HepG2 (cell line): ENCODE data around the gene SYT8. TPM values are rescaled to one million over a fixed set of nuclear protein-coding genes. Genes with fewer than 3 reads are reported as not detected.

ENCODE experiments used
- ARNTL ChIP-seq: sonication (generic); formaldehyde crosslinking; IDR thresholded peaks from 2 replicates; pipeline ENCODE4 v1.4.0; 2020; ENCODE audit warnings: mild to moderate bottlenecking, missing genetic modification reagents
- ERF ChIP-seq: IDR thresholded peaks from 2 replicates; pipeline ENCODE4 v1.6.1; 2018; ENCODE audit warnings: missing biosample characterization, missing genetic modification reagents
- FOXJ3 ChIP-seq: sonication (generic); formaldehyde crosslinking; IDR thresholded peaks from 2 replicates; pipeline ENCODE4 v1.4.0; 2020; ENCODE audit warnings: missing genetic modification reagents, mild to moderate bottlenecking, borderline replicate concordance
- FOXP4 ChIP-seq: sonication (generic); formaldehyde crosslinking; IDR thresholded peaks from 2 replicates; pipeline ENCODE4 v1.4.0; 2020; ENCODE audit warnings: missing genetic modification reagents
- GABPB1 ChIP-seq: IDR thresholded peaks from 2 replicates; pipeline ENCODE4 v1.6.1; 2016; ENCODE audit warnings: mild to moderate bottlenecking, missing genetic modification reagents, moderate library complexity, missing compliant biosample characterization
- KDM2A ChIP-seq: sonication (generic); formaldehyde crosslinking; IDR thresholded peaks from 2 replicates; pipeline ENCODE4 v1.4.0; 2020; ENCODE audit warnings: low read depth, missing genetic modification reagents, borderline replicate concordance
- KLF6 ChIP-seq: IDR thresholded peaks from 2 replicates; pipeline ENCODE4 v1.8.0; 2016; ENCODE audit warnings: missing biosample characterization, missing genetic modification reagents
- MED1 ChIP-seq: sonication (generic); formaldehyde crosslinking; IDR thresholded peaks from 2 replicates; pipeline ENCODE4 v1.4.0; 2020; ENCODE audit warnings: missing genetic modification reagents
- PHB2 ChIP-seq: fragments of 450-650 bp; IDR thresholded peaks from 2 replicates; pipeline ENCODE4 v1.6.1; 2018; ENCODE audit not compliant: partially characterized antibody
- PREB ChIP-seq: sonication (generic); formaldehyde crosslinking; IDR thresholded peaks from 2 replicates; pipeline ENCODE4 v1.4.0; 2020; ENCODE audit warnings: missing genetic modification reagents
- SUZ12 ChIP-seq: fragments of 150-350 bp; IDR thresholded peaks from 2 replicates; pipeline ENCODE4 v1.6.1; 2014; ENCODE audit warnings: low read depth, low read length
- TFDP1 ChIP-seq: IDR thresholded peaks from 2 replicates; pipeline ENCODE4 v1.6.1; 2016; ENCODE audit warnings: missing compliant biosample characterization, missing genetic modification reagents, borderline replicate concordance
- TSC22D2 ChIP-seq: sonication (generic); formaldehyde crosslinking; IDR thresholded peaks from 2 replicates; pipeline ENCODE4 v1.5.1; 2020; ENCODE audit warnings: missing genetic modification reagents, mild to moderate bottlenecking, borderline replicate concordance
- ZBTB10 ChIP-seq: sonication (generic); formaldehyde crosslinking; IDR thresholded peaks from 2 replicates; pipeline ENCODE4 v1.4.0; 2020; ENCODE audit warnings: missing genetic modification reagents, borderline replicate concordance
- ZFP82 ChIP-seq: sonication (generic); formaldehyde crosslinking; IDR thresholded peaks from 2 replicates; pipeline ENCODE4 v1.5.1; 2020; ENCODE audit warnings: mild to moderate bottlenecking, missing genetic modification reagents, borderline replicate concordance
- ZNF121 ChIP-seq: sonication (generic); formaldehyde crosslinking; IDR thresholded peaks from 2 replicates; pipeline ENCODE4 v1.5.0; 2020; ENCODE audit warnings: mild to moderate bottlenecking, missing genetic modification reagents
- ZNF124 ChIP-seq: sonication (generic); formaldehyde crosslinking; IDR thresholded peaks from 2 replicates; pipeline ENCODE4 v1.4.0; 2020; ENCODE audit warnings: missing genetic modification reagents
- ZNF143 ChIP-seq: sonication (generic); formaldehyde crosslinking; IDR thresholded peaks from 2 replicates; pipeline ENCODE4 v1.4.0; 2020; ENCODE audit warnings: missing genetic modification reagents
- ZNF160 ChIP-seq: sonication (generic); formaldehyde crosslinking; IDR thresholded peaks from 2 replicates; pipeline ENCODE4 v1.8.0; 2022; ENCODE audit warnings: mild to moderate bottlenecking, inconsistent platforms, missing genetic modification reagents
- ZNF639 ChIP-seq: conservative IDR thresholded peaks from 2 replicates; pipeline ENCODE4 v1.6.1; 2018; ENCODE audit warnings: missing genetic modification reagents
- ZNF737 ChIP-seq: sonication (generic); formaldehyde crosslinking; IDR thresholded peaks from 2 replicates; pipeline ENCODE4 v1.5.0; 2020; ENCODE audit warnings: missing genetic modification reagents, mild to moderate bottlenecking, borderline replicate concordance
- polyA plus RNA-seq, 8 experiments: library from polyadenylated mRNA; depleted of rRNA in 3 of 8; stranded (reverse) in 7 of 8; unstranded in 1 of 8; fragments of >200 nt; fragmentation: Illumina TruSeq in 4 of 8; extraction: Trizol in 4 of 8; gene quantifications; 2 replicates each; pipeline versions ENCODE4 v1.2.1 to v1.2.3, GENCODE V29; 2011 to 2016; ENCODE audit warnings: low read depth in 4 of 8, missing spikeins in 1 of 8, mixed read lengths in 1 of 8; ENCODE audit not compliant: insufficient read depth in 1 of 8
- total RNA-seq, 5 experiments: library from RNA; depleted of rRNA; stranded (reverse); fragments of >200 nt; fragmentation: Illumina TruSeq; extraction: Trizol; gene quantifications; 2 replicates each; pipeline ENCODE4 v1.2.3, GENCODE V29; 2016; ENCODE audit warnings: low read depth in 1 of 5

Gene SYT8
- total and polyA plus RNA-seq, 2 of the 13 experiments (the other 11 are each of a cell fraction or from before 2014, with no cell fraction given), result 0.60 to 2.3 TPM

GRCh38 chr11:1830322-1831223 is 4.2 kb upstream of the SYT8 start (continued):
- TF ChIP-seq ZFP82 (CRISPR knock-in tag) (no peak), ZNF143 (CRISPR knock-in tag) (no peak), ZNF639 (CRISPR knock-in tag) (peak; percentile 60; the same call in 1 of the 2 replicates), ZBTB10 (CRISPR knock-in tag) (0 out of 2 replicates have a peak, but pooled peaks have one; percentile 14), KLF6 (CRISPR knock-in tag) (peak; percentile 50; the same call in 1 of the 2 replicates), KDM2A (CRISPR knock-in tag) (peak; percentile 38; the same call in 1 of the 2 replicates), ZNF124 (CRISPR knock-in tag) (peak; percentile 45), MED1 (CRISPR knock-in tag) (peak; percentile 98), TFDP1 (peak; percentile 75; the same call in 1 of the 2 replicates), ZNF160 (CRISPR knock-in tag) (peak; percentile 84), PREB (CRISPR knock-in tag) (no peak), ZNF737 (CRISPR knock-in tag) (no peak), TSC22D2 (CRISPR knock-in tag) (peak; percentile 29; the same call in 1 of the 2 replicates), FOXJ3 (CRISPR knock-in tag) (peak; percentile 56), FOXP4 (no peak; the same call in 1 of the 2 replicates), GABPB1 (peak; percentile 52; the same call in 1 of the 2 replicates), PHB2 (no peak), SUZ12 (no peak), ARNTL (CRISPR knock-in tag) (peak; percentile 91), ERF (peak; percentile 94), ZNF121 (CRISPR knock-in tag) (peak; percentile 79)
